HT1080 (cell line): ENCODE results near the gene C17orf113. TPM values are rescaled to one million over a fixed set of nuclear protein-coding genes. Genes with fewer than 3 reads are reported as not detected.
"Not testable (repeated sequence)": the region's sequence is repeated elsewhere in the genome, so short reads cannot be mapped to it uniquely, and the experiment has no call there.

Experiments
- DNase-seq: peaks from one replicate; pipeline ENCODE4 v3.0.0-alpha.2; 2015; ENCODE audit warnings: low read depth
- total RNA-seq: library from RNA; depleted of rRNA; stranded (reverse); fragments of >200 nt; shearing (Covaris generic); gene quantifications from 2 replicates; pipeline ENCODE4 v1.2.3, GENCODE V29; 2014

C17orf113 gene
- total RNA-seq, 1 experiment from 2014 or later = 0.23 TPM

- peak; percentile 93 for DNase-seq
Measured at GRCh38 chr17:42016941-42017865, 33.2 kb downstream of the C17orf113 start, which contains the start of gene DNAJC7. Gene DNAJC7, minus strand, starts transcription at chr17:42017439. Its CDS starts 23 bp downstream, at chr17:42017416.

- no peak for DNase-seq
Measured at GRCh38 chr17:42016411-42016831, 34.0 kb downstream of the C17orf113 start.

DNA sequence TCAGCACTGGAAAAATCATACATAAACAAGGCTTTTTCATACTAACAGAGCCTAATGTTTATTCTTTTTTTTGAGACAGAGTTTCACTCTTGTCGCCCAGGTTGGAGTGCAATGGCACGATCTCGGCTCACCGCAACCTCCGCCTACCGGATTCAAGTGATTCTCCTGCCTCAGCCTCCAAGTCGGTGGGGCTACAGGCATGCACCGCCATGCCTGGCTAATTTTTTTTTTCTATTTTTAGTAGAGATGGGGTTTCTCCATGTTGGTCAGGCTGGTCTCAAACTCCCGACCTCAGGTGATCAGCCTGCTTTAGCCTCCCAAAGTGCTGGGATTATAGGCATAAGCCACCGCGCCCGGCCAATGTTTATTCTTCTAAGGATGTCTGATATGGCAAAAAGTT lies 36.7 kb downstream of the C17orf113 start:
- not testable (repeated sequence) for DNase-seq

DNA sequence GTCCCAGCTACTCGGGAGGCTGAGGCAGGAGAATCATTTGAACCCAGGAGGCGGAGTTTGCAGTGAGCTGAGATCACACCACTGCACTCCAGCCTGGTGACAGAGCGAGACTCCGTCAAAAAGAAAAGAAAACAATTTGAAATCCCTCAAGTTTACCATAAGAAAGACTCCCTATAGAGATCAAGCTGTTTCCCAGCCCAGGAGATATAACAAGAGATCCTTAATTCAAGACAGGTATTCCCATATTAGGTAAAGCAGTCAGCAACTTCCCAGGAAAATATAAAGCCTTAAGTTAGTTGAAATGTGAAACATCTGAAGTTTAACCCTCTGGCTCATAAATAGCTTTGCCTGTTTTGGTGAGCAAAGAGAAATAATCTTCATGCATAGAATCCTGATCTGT lies 38.0 kb downstream of the C17orf113 start:
- not testable (repeated sequence) for DNase-seq

GRCh38 chr17:42010898-42011516 lies 39.4 kb downstream of the C17orf113 start:
- DNase-seq = peak; percentile 66

DNA sequence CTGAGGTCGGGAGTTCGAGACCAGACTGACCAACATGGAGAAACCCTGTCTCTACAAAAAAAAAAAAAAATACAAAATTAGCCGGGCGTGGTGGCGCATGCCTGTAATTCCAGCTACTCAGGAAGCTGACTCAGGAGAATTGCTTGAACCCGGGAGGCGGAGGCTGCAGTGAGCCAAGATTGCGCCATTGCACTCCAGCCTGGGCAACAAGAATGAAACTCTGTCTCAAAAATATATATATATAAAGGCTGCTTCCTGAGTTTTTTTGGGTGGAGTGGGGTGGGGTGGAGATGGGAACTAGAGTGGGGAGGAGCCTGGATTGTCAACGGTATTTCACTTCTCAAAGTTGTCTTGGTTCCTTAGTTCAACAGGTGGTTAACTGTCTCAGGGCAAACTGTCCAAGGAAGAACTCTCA lies 40.1 kb downstream of the C17orf113 start:
- peak; percentile 81 for DNase-seq

DNA sequence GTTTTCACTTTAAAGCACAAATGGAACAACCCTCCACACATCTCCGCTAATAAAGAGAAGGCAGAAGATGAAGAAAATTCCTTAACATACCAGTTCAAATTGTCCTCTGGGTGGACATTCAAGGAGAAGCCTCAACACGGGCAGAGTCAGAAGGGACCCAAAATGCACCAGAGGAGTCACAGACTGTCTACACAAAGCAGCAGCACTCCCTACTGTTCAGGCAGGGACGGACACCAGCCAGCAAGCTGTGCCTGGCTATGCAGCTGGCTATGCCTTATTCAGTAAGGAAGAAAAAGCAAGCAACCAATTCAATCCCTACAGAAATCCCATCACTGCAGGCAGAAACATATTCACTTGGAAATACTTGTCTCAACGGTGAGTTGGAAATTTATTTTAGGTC lies 41.2 kb downstream of the C17orf113 start:
- DNase-seq = no peak

DNA sequence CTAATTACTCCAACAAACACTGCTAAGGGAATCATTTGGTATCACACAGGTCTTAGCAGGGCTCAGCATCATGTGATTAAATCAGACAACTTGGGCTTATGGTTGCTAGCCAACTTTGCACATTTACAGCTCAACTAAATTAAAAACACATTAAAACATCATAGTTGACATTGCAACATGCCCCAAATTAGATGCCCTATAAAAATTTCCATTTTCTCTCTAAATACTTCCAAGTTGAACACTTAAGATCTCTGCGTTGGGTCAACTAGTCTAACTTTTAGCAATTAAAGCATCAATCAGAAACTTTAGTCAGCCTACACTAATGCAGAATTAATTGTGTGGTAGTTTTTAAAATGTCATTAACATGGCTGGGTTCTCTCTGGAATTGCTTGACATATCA lies 45.2 kb downstream of the C17orf113 start:
- no peak for DNase-seq

DNA sequence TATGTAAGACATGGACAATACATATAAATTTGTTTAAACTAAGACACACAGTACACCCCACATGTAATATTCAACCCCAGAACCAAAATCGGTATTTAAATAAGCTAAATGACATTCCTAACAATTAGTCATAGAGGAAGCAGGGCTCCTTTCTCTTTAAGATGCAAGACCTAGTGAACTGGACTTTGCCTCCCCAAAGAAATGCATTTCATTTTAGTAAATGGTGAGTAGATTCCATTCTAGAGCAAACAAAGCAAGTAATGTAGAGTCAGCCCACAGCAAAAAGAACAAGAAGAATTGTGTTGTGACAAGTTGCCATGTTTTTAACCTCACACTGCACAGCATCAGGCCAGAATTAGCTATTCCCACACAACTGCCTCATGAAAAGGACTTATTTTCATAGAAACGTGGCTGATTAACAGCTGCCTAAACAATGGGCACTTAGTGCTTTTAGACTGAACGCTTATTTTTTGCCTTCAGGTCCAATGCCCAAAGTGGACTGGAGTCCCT lies 47.6 kb downstream of the C17orf113 start:
- no peak for DNase-seq

DNA sequence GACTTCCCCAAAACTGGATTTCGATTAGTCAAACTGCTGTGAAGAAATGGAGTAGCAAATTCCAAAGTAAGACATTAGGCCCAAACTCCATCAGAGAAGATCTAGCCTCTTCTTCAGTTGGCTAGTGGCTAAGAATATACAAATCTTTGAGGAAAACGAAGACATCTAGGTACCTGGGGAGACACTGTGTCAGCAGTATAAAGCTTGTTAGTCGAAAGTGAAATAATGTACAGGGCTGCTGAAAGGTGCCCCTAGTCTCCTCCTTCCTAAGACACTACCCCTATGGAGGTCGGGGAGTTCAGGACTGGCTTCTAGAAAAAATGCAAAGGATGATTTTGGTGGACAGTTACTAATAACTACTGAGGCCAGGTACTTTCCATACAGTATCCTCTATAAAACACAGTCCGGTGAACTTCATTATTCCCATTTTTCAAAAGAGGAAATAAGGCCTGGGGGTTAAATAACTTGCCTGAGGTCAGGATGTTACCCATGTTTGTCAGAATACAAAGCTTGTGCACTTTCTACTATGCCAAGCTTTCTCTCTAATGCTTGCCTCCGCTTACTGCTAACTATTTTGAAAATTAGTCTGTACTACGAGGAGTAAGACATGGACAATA lies 48.1 kb downstream of the C17orf113 start:
- no peak for DNase-seq

DNA sequence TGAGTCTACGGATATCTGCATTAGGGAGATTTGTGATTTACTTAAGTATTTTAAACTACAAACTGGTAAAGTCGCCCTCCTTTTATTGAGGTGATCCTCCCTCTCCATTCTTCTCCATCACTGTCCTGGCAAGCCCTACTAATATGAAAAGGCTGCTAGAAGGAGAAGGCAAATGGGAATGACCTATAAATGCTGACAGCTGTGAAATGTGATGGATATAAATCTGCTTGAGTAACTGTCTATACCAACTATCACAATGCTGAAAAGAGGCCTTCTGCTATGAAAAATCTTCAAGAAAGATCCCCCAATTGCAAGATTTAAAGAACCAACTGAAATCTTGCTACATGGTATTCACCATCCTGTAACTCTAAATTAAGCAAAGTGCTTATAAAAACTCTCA lies 48.7 kb downstream of the C17orf113 start:
- DNase-seq = no peak

- DNase-seq = no peak
Measured at GRCh38 chr17:42000413-42001133, 49.8 kb downstream of the C17orf113 start.

DNA sequence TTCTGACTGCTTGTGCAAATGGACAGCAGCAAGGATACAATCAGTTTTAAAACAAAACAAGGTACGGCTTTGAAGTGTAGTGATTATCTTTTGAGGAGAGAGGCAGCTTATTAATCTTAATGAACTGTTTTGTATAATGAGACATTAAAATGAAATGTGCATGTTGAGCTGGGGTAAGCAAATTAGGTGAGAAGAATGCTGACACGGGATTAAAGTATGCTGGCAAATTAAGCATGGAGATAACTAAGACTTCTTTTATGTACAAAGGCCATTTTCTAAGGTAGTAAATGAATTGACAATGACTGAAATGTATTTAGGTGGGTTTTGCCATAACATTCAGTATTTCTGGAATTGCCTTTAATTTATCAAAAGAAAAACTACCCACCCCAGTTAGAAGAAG lies 51.9 kb downstream of the C17orf113 start:
- no peak for DNase-seq

DNA sequence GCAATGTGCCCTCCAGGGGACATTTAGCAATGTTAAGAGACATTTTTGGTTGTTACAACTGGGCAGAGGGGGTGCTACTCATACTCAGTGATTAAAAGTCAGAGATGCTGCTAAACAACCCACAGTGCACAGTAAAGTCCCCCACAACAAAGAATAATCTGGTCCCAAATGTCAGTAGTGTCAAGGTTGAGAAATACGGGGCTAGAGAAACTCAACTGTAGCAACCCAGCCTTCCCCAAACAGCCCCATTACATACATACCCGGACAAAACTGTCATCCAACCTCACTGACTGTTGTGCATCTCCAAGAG lies 53.6 kb downstream of the C17orf113 start:
- DNase-seq = no peak

GRCh38 chr17:41992576-41992975 lies 57.8 kb downstream of the C17orf113 start:
- DNase-seq = no peak

- DNase-seq = no peak
Measured at GRCh38 chr17:41989702-41990419, 60.5 kb downstream of the C17orf113 start.

- no peak for DNase-seq
Measured at GRCh38 chr17:41988418-41988817, 62.0 kb downstream of the C17orf113 start.
